ENCODE results near the gene TENT5A. TPM values are rescaled to one million over a fixed set of nuclear protein-coding genes. Genes with fewer than 3 reads are reported as not detected.

Gene TENT5A
- total RNA-seq, 4 donors from 2014 or later = 5.6 to 42.1 (median 34.2) TPM

- DNase-seq = no peak
- Histone ChIP-seq H3K4me3 (no peak overlapping the region), H3K9me3 (no peaks in the 10 kb centered on the region), H3K36me3 (no peaks in the 10 kb centered on the region), H3K27me3 (no peaks in the 10 kb centered on the region), H3K4me1 (peaks cover 0 to 22% (median 11%) of the 10 kb centered on the region in 4 donors), H3K27ac (no peak overlapping the region)
- in situ Hi-C loops (cut with MboI; ENCODE audit: low pct_ligation_motif_present in 1 of 4, low pct_unique_long_range_greater_than_20kb in 1 of 4, low sequenced_read_pairs in 3 of 4) = loop anchor here in 1 of 4 donors (25.0 kb wide), 2 partner anchors 1152 to 1627 kb away; no protein-coding TSS in a partner anchor
- 93 to 96% methylated on average over 2 of the region's 2 CpGs for WGBS, 2 donors (ENCODE audit: low coverage in 1 of 2)
- intact Hi-C loops (cut with DNase I; ENCODE audit: low total_unique reads) = no loop called here
- TF ChIP-seq EP300 (IDR thresholded peaks at IDR 0.05; ENCODE audit: low read depth) = no peak
- no peak for TF ChIP-seq POLR2A (IDR thresholded peaks at IDR 0.05)
- no peak for TF ChIP-seq CTCF (IDR thresholded peaks at IDR 0.05)
- TF ChIP-seq POLR2AphosphoS5 (IDR thresholded peaks at IDR 0.05) = no peak
These were observed 12.1 kb upstream of the TENT5A start for GRCh38 chr6:81764531-81764930.

- Histone ChIP-seq H3K9me3 (no peaks in the 10 kb centered on the region), H3K4me1 (peaks cover 0 to 24% (median 11%) of the 10 kb centered on the region in 4 donors), H3K27me3 (no peaks in the 10 kb centered on the region), H3K36me3 (no peaks in the 10 kb centered on the region), H3K27ac (no peak overlapping the region), H3K4me3 (no peak overlapping the region)
- intact Hi-C loops (cut with DNase I; ENCODE audit: low total_unique reads) (no loop called here), in situ Hi-C loops (cut with MboI; ENCODE audit: low pct_ligation_motif_present in 1 of 4, low pct_unique_long_range_greater_than_20kb in 1 of 4, low sequenced_read_pairs in 3 of 4) (loop anchor here in 1 of 4 donors (25.0 kb wide), 2 partner anchors 1152 to 1627 kb away; no protein-coding TSS in a partner anchor)
- 27 to 45% methylated on average over 2 to 3 of the region's 3 CpGs for WGBS, 2 donors (ENCODE audit: low coverage in 1 of 2)
- DNase-seq = no peak
- TF ChIP-seq CTCF (IDR thresholded peaks at IDR 0.05) (no peak), EP300 (IDR thresholded peaks at IDR 0.05; ENCODE audit: low read depth) (no peak), POLR2AphosphoS5 (IDR thresholded peaks at IDR 0.05) (no peak), POLR2A (IDR thresholded peaks at IDR 0.05) (no peak)
These were observed 11.5 kb upstream of the TENT5A start for GRCh38 chr6:81763968-81764367.

- in situ Hi-C loops (cut with MboI; ENCODE audit: low pct_ligation_motif_present in 1 of 4, low pct_unique_long_range_greater_than_20kb in 1 of 4, low sequenced_read_pairs in 3 of 4) = loop anchor here in 1 of 4 donors (25.0 kb wide), 2 partner anchors 1151 to 1626 kb away; no protein-coding TSS in a partner anchor
- Histone ChIP-seq H3K9me3 (no peaks in the 10 kb centered on the region), H3K4me1 (peaks cover 0 to 24% (median 11%) of the 10 kb centered on the region in 4 donors), H3K27me3 (no peaks in the 10 kb centered on the region), H3K36me3 (no peaks in the 10 kb centered on the region), H3K4me3 (no peak overlapping the region), H3K27ac (no peak overlapping the region)
- DNase-seq = no peak
- TF ChIP-seq POLR2A (IDR thresholded peaks at IDR 0.05) (no peak), EP300 (IDR thresholded peaks at IDR 0.05; ENCODE audit: low read depth) (no peak), POLR2AphosphoS5 (IDR thresholded peaks at IDR 0.05) (no peak), CTCF (IDR thresholded peaks at IDR 0.05) (no peak)
- 85% methylated on average over 1 of the region's 1 CpG; no CpG with 5 or more reads in 1 of the 2 donors for WGBS, 2 donors (ENCODE audit: low coverage in 1 of 2)
- intact Hi-C loops (cut with DNase I; ENCODE audit: low total_unique reads) = no loop called here
These were observed 10.6 kb upstream of the TENT5A start for GRCh38 chr6:81763051-81763450.

GRCh38 chr6:81762606-81763005 is 10.1 kb upstream of the TENT5A start:
- H3K4me3 ChIP-seq = no peak overlapping the region
- no peak overlapping the region for H3K27ac ChIP-seq
- H3K27me3 ChIP-seq = no peaks in the 10 kb centered on the region
- 80 to 83% methylated on average over 3 to 4 of the region's 4 CpGs for WGBS, 2 donors (ENCODE audit: low coverage in 1 of 2)
- DNase-seq = no peak
- in situ Hi-C loops (cut with MboI; ENCODE audit: low pct_ligation_motif_present in 1 of 4, low pct_unique_long_range_greater_than_20kb in 1 of 4, low sequenced_read_pairs in 3 of 4) = loop anchor here in 1 of 4 donors (25.0 kb wide), 2 partner anchors 1150 to 1625 kb away; no protein-coding TSS in a partner anchor
- no peaks in the 10 kb centered on the region for H3K9me3 ChIP-seq
- TF ChIP-seq EP300 (IDR thresholded peaks at IDR 0.05; ENCODE audit: low read depth) (no peak), POLR2A (IDR thresholded peaks at IDR 0.05) (no peak), POLR2AphosphoS5 (IDR thresholded peaks at IDR 0.05) (no peak), CTCF (IDR thresholded peaks at IDR 0.05) (no peak)
- peaks cover 0 to 20% (median 11%) of the 10 kb centered on the region in 4 donors for H3K4me1 ChIP-seq
- no peaks in the 10 kb centered on the region for H3K36me3 ChIP-seq
- intact Hi-C loops (cut with DNase I; ENCODE audit: low total_unique reads) = no loop called here
